ENCODE results near the gene COL27A1.

The COL27A1 gene

GRCh38 chr9:114351932-114352331 lies 196.6 kb downstream of the COL27A1 start:
- no peak overlapping the region for H3K4me3 ChIP-seq (ENCODE audit: low read length)
- DNase-seq (ENCODE audit: low read depth, low spot score) = no peak

DNA sequence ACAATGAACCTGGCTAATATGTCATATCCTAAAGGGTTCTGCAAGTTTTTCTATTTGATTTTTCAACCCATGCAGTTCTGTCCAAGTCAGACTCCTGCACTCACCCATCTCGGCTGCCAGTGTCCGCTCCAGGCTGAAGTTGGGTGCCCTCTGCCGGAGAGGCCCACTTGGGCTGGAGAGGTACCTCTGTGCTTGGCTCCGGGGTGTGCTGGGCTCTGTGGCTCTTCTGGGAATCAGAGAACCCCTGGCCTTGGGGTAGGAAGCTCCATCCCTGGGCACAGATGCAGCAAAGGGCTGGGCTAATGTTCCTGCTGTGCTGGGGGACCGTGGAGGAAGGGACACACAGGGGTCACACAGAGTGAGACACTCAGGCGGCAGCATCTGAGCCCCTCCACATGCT lies 200.5 kb downstream of the COL27A1 start:
- H3K4me3 ChIP-seq (ENCODE audit: low read length) = no peak overlapping the region
- DNase-seq (ENCODE audit: low read depth, low spot score) = no peak

DNA sequence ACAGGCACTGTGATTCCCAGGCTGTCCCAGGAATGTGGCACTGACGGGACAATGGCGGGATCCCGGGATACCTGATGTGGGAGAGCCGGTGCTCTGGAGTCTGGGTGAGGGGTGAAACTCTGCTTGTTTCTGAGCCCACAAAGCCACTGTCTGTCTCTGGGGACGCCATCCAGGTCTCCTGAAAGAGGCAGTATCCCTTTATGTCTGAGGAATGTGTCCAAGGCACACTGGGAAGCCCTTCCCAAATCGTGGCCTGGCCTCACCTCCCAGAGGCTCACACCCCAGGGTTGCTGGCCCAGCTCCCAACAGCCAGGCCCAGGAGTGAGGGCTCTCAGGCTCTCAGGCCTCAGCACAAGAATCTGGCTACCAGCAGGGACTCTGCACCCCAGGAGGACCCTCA lies 201.5 kb downstream of the COL27A1 start:
- DNase-seq (ENCODE audit: low read depth, low spot score) = no peak
- no peak overlapping the region for H3K4me3 ChIP-seq (ENCODE audit: low read length)

DNA sequence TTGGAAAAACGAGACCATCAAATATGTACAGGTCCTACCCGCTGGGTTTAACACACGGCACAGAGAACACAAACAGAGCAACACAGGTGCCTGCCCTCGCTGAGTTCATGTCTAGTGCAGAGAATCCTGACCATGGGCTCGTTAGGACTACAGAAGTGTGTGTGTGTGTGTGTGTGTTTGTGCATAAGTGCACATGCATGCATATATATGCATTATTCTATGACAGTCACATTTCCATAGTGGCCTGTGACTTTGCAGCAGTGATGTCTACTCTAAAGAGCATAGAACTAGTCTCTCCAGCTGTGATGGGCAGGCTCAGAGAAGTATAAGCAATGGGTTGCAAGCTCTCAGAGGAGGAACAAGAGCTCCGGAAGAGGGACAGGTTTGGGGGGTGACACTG lies 202.0 kb downstream of the COL27A1 start:
- H3K4me3 ChIP-seq (ENCODE audit: low read length) = no peak overlapping the region

GRCh38 chr9:114357911-114358328 lies 202.6 kb downstream of the COL27A1 start:
- DNase-seq (ENCODE audit: low read depth, low spot score) = no peak
- no peak overlapping the region for H3K4me3 ChIP-seq (ENCODE audit: low read length)

More for the DNA sequence above, 202.0 kb downstream of the COL27A1 start:
- no peak for DNase-seq (ENCODE audit: low read depth, low spot score)

GRCh38 chr9:114359801-114360200 lies 204.5 kb downstream of the COL27A1 start:
- no peak overlapping the region for H3K4me3 ChIP-seq (ENCODE audit: low read length)
- DNase-seq (ENCODE audit: low read depth, low spot score) = no peak

- no peak overlapping the region for H3K4me3 ChIP-seq (ENCODE audit: low read length)
- DNase-seq (ENCODE audit: low read depth, low spot score) = no peak
These were observed 206.2 kb downstream of the COL27A1 start for GRCh38 chr9:114361542-114361941.

Data from Jurkat, Clone E6-1 (cell line).